Activated CD4-positive, alpha-beta T cell treated with anti-CD3 and anti-CD28 coated beads, Interleukin-2, amount 10 ng/mL, durations not matched to agents 24 days and 14 days (primary cell): ENCODE results near the gene CRKL. TPM values are rescaled to one million over a fixed set of nuclear protein-coding genes. Genes with fewer than 3 reads are reported as not detected.
"Not testable (repeated sequence)": the region's sequence is repeated elsewhere in the genome, so short reads cannot be mapped to it uniquely, and the experiment has no call there.

Experiments
- DNase-seq: peaks from one replicate; pipeline ENCODE4 v3.0.0; 2022
- H3K27ac Mint-ChIP-seq: one replicate; pipeline ENCODE4 v1.8.0; 2022; ENCODE audit warnings: mild to moderate bottlenecking, mixed read lengths
- H3K27me3 Mint-ChIP-seq: one replicate; pipeline ENCODE4 v1.8.0; 2022; ENCODE audit warnings: mixed read lengths
- H3K36me3 Mint-ChIP-seq: one replicate; pipeline ENCODE4 v1.8.0; 2022; ENCODE audit warnings: low read depth, mild to moderate bottlenecking, mixed read lengths
- H3K4me1 Mint-ChIP-seq: one replicate; pipeline ENCODE4 v1.8.0; 2021; ENCODE audit warnings: mixed read lengths
- H3K4me3 Mint-ChIP-seq: one replicate; pipeline ENCODE4 v1.8.0; 2022; ENCODE audit warnings: mild to moderate bottlenecking, moderate library complexity, mixed read lengths
- H3K9me3 Mint-ChIP-seq: one replicate; pipeline ENCODE4 v1.8.0; 2021; ENCODE audit warnings: mixed read lengths
- intact Hi-C: fragments of 100-400 bp; cut with micrococcal nuclease; formaldehyde crosslinking; loops from one replicate; pipeline ENCODE4 v1.15.1; 2023
- total RNA-seq: library from RNA; stranded (reverse); gene quantifications from 2 replicates; pipeline ENCODE4 v1.2.3, GENCODE V29; 2022

The CRKL gene
- total RNA-seq, 1 donor from 2014 or later = 82.4 TPM

DNA sequence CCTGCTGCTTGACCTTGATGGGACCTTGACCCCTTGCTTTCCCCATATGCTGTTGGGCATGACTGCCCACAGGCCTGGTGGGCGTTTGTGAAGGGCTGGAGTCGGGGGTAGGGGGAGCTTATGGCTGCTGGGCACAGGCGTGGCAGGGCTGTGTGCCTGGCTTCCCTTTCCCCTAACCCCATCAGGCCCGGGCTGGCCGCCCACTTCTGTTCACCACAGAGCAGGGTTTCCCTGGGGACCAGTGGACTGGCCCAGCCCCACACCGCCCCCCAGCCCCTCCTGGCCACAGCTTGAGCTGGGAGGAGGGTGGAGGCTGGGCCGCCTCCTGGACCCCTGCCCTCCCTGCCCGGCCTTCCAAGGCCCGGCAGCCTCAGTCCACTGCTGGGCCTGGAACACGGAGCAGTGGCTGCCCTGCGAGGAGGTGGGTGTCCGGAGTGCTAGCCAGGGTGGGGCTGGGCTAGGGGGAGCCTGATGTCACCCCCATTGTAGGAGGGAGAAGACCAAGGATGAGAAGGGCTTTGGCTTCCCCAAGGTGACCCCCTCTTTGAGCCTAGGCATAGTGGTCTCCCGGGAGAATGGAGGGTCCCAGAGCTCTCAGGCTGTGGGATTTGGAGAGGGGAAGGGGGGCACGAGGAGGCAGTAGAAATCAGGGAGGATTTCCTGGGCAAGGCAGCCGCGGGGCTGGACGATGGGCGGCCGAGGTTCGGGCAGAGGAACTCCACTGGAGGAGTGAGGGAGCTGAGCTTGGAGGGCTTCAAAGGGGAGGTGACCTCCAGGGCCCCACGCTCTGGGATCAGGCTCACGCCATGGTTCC lies 49.9 kb downstream of the CRKL start, which contains the start of gene AIFM3:
Gene AIFM3 (plus strand): TSS at position 373 of the 814 bp plus-strand sequence. CDS start 690 bp downstream, outside the sequence.
- DNase-seq = no peak
- no peak within 1 kb of the TSS for H3K4me3 Mint-ChIP-seq
- H3K9me3 Mint-ChIP-seq = no peaks in the 10 kb centered on the region
- H3K36me3 Mint-ChIP-seq = no peaks in the 10 kb centered on the region
- intact Hi-C loops = no loop called here
- no peak within 1 kb of the TSS for H3K27ac Mint-ChIP-seq
- H3K27me3 Mint-ChIP-seq = peaks cover 21% of the 10 kb centered on the region
- H3K4me1 Mint-ChIP-seq = peaks cover 4% of the 10 kb centered on the region

DNA sequence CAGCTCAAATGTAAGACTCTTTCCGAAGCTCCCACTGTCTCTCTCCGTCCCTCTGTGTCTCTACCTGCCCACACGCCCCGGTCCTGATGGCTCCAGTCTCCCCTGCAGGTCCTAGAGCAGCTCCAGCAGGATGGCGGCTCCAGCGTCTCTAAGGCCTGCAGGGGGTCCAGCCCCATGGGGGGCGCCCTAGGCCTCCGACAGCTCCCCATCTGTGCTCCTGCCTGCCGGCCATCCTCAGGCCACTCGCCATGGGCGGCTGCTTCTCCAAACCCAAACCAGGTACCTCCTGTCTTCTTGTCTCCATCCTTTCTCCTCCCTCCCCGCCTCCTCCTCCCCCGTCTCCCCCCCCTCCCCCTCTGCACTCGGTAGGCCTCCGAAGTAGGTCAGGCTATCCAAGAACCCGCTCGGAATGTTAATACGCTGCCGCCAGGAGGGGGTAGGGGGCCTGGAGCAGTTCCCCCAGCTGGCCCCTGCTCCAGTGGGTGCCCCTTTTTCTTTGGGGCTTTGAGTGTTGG lies 50.5 kb downstream of the CRKL start:
- intact Hi-C loops = no loop called here
- H3K4me3 Mint-ChIP-seq = no peak overlapping the region
- peaks cover 4% of the 10 kb centered on the region for H3K4me1 Mint-ChIP-seq
- no peaks in the 10 kb centered on the region for H3K36me3 Mint-ChIP-seq
- no peaks in the 10 kb centered on the region for H3K9me3 Mint-ChIP-seq
- no peak overlapping the region for H3K27ac Mint-ChIP-seq
- no peak for DNase-seq
- H3K27me3 Mint-ChIP-seq = peaks cover 21% of the 10 kb centered on the region

DNA sequence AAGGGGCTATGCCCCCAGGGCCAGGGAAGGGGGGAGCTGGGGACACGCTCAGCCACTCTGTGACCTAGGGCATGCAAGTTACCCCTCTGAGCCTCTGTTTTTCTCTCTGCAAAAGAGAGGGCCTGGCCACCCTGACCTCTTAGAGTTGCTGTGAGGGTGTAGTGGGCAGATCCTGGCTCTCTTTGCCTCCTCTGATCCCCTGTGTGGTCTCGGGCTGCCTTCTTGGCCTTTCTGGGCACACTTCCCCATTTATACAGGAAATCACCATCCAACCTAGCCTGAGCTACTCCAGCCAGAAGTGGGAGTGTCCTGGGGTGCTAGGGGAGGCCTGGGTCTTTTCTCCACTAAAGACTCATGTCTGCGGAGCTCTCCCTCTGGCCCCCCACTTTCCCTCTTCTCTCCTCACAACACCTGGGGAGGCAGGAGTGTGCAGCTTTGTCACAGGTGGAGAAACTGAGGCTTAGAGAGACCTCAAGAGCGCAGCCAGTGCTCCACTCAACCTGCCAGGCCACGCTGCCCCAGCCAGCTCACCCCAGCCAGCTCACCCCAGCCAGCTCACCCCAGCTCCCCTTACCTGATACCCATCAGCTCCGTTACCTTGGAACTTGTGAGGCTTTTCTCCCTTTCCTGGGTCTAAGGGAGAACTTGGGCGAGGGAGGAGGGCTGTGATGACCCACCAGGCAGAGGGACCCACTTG lies 51.2 kb downstream of the CRKL start:
- H3K27me3 Mint-ChIP-seq = peaks cover 19% of the 10 kb centered on the region
- DNase-seq = no peak
- H3K4me1 Mint-ChIP-seq = peaks cover 4% of the 10 kb centered on the region
- H3K9me3 Mint-ChIP-seq = no peaks in the 10 kb centered on the region
- no peak overlapping the region for H3K27ac Mint-ChIP-seq
- no peak overlapping the region for H3K4me3 Mint-ChIP-seq
- H3K36me3 Mint-ChIP-seq = no peaks in the 10 kb centered on the region
- intact Hi-C loops = no loop called here

DNA sequence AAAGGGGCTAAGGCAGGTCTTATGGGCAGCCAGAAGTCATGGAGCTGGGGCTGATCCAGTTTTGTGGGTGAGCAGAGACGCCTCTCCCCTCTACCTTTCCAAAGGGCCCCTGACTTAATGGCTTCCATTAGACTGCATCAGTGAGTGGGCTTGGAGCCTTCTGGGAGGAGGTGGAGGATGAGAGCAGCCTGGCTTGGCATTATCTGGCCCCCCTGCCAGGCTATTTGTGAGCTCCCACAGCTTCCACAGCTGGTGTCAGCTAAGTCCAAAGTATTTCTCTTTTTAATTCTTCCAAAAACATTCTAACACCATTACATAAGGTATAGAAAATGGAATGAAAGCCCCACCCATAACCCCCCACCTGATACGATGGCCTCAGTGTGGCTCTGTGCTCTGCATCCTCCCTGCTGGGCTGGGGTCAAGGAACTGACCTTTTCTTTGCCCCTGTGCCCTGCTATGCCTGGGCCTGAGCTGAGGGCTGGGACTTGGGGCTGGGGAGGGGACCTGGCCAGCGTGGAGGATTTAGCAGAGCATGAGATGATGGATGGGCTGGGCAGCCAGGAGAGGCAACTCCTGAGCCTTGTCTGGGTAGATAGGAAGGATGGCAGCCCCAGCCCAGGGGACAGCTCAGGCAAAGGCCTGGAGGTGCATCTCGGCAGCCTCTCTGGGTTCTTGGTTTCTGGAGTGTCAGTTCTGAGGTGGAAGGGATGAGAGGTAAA lies 53.9 kb downstream of the CRKL start:
- no peaks in the 10 kb centered on the region for H3K36me3 Mint-ChIP-seq
- no peak for DNase-seq
- H3K9me3 Mint-ChIP-seq = no peaks in the 10 kb centered on the region
- peaks cover 2% of the 10 kb centered on the region for H3K27me3 Mint-ChIP-seq
- intact Hi-C loops = no loop called here
- no peak overlapping the region for H3K27ac Mint-ChIP-seq
- H3K4me1 Mint-ChIP-seq = no peaks in the 10 kb centered on the region
- no peak overlapping the region for H3K4me3 Mint-ChIP-seq

DNA sequence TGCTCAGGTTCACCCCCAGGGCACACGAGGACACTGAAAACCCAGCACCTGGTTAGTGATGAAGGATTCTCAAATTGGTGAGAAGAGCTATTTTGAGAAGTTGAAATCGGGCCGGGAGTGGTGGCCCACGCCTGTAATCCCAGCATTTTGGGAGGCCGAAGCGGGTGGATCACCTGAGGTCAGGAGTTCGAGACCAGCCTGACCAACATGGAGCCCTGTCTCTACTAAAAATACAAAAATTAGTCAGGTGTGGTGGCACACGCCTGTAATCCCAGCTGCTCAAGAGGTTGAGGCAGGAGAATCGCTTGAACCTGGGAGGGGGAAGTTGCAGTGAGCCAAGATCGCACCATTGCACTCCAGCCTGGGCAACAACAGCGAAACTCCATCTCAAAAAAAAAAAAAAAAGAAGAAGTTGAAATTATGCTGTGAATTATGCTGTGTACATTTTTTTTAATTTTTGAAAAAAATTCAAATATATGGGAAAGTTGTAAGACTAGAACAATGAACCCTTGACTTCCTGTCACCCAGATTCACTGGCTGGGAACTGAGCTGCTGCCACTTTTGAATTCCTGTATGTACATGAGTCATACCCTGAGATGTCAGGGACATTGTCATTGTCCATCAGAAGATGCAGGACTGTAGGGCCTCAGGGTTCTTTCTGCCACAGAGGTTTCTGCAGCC lies 54.9 kb downstream of the CRKL start:
- H3K4me3 Mint-ChIP-seq, H3K9me3 Mint-ChIP-seq, H3K27me3 Mint-ChIP-seq, H3K4me1 Mint-ChIP-seq, H3K36me3 Mint-ChIP-seq, H3K27ac Mint-ChIP-seq, intact Hi-C loops, DNase-seq: not testable (repeated sequence)

DNA sequence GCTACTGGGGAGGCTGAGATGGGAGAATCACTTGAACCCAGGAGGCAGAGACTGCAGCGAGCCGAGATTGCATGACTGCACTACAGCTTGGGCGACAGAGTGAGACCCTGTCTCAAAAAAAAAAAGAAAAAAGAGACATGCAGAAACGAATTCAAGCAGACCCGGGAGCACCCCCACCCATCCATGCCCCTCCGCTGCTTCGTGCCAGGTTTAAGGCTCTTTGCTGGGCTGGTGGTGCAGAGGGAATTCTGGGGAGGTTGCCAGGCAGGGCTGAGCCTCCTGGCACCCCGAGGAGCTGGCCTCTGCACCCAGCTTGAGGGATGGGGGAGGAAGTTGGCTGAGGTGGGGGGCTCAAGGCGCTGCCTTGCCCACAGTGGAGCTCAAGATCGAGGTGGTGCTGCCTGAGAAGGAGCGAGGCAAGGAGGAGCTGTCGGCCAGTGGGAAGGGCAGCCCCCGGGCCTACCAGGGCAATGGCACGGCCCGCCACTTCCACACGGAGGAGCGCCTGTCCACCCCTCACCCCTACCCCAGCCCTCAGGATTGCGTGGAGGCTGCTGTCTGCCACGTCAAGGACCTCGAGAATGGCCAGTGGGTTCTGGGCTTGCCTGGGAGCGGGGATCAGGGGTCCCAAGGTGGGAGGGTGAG lies 55.8 kb downstream of the CRKL start:
- H3K36me3 Mint-ChIP-seq = no peaks in the 10 kb centered on the region
- intact Hi-C loops = no loop called here
- no peak overlapping the region for H3K27ac Mint-ChIP-seq
- no peaks in the 10 kb centered on the region for H3K4me1 Mint-ChIP-seq
- no peaks in the 10 kb centered on the region for H3K27me3 Mint-ChIP-seq
- H3K9me3 Mint-ChIP-seq = no peaks in the 10 kb centered on the region
- no peak for DNase-seq
- H3K4me3 Mint-ChIP-seq = no peak overlapping the region

DNA sequence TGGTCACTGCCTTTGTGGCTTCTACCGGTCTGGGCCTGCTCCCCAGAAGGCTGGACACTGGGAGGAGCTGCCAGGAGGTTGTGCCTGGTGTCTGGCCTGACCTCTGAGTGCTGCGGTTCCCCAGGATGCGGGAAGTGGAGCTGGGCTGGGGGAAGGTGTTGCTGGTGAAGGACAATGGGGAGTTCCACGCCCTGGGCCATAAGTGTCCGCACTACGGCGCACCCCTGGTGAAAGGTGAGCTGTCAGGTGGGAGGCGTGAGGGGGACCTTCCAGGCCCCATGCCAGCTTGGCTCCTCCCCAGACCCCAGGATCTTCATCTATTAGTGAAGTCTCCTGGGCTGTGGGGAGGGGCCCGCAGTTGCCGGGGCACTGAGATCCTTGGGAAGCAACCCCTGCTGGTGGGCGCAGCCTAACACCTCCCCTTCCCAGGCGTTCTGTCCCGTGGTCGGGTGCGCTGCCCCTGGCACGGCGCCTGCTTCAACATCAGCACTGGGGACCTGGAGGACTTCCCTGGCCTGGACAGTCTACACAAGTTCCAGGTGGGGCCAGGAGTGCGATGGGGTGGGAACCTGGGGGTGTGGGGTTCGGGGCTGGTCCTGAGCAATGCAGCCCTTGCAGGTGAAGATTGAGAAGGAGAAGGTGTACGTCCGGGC lies 56.6 kb downstream of the CRKL start:
- no peaks in the 10 kb centered on the region for H3K36me3 Mint-ChIP-seq
- H3K4me1 Mint-ChIP-seq = peaks cover under 1% of the 10 kb centered on the region
- no peak overlapping the region for H3K4me3 Mint-ChIP-seq
- no peak for DNase-seq
- H3K9me3 Mint-ChIP-seq = peaks cover 4% of the 10 kb centered on the region
- H3K27ac Mint-ChIP-seq = no peak overlapping the region
- no peaks in the 10 kb centered on the region for H3K27me3 Mint-ChIP-seq
- intact Hi-C loops = no loop called here

DNA sequence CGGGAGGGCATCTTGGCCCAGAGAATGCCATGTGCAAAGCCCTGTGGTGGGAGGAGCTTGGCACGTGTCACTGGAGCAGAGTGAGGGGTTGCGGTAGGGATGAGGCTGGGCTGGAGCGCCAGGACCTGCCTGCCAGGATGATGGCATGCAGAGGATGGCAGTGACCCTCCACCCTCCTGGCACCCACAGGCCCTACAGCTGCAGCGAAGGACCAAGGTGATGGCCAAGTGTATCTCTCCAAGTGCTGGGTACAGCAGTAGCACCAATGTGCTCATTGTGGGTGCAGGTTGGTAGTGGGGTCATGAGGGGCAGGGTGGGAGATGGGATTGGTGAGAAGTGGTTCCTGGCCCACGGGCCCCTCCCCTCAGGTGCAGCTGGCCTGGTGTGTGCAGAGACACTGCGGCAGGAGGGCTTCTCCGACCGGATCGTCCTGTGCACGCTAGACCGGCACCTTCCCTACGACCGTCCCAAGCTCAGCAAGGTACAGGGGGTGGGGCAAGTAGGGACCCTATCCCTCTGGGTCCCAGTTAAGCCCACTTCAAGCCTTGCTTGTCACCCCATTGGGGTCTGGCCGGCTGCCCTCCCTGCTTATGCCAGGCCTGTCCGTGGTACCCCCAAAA lies 57.2 kb downstream of the CRKL start:
- Mint-ChIP-seq H3K27ac (no peak overlapping the region), H3K4me3 (no peak overlapping the region), H3K9me3 (peaks cover 7% of the 10 kb centered on the region), H3K4me1 (peaks cover 5% of the 10 kb centered on the region), H3K36me3 (no peaks in the 10 kb centered on the region), H3K27me3 (no peaks in the 10 kb centered on the region)
- intact Hi-C loops = no loop called here
- no peak for DNase-seq

DNA sequence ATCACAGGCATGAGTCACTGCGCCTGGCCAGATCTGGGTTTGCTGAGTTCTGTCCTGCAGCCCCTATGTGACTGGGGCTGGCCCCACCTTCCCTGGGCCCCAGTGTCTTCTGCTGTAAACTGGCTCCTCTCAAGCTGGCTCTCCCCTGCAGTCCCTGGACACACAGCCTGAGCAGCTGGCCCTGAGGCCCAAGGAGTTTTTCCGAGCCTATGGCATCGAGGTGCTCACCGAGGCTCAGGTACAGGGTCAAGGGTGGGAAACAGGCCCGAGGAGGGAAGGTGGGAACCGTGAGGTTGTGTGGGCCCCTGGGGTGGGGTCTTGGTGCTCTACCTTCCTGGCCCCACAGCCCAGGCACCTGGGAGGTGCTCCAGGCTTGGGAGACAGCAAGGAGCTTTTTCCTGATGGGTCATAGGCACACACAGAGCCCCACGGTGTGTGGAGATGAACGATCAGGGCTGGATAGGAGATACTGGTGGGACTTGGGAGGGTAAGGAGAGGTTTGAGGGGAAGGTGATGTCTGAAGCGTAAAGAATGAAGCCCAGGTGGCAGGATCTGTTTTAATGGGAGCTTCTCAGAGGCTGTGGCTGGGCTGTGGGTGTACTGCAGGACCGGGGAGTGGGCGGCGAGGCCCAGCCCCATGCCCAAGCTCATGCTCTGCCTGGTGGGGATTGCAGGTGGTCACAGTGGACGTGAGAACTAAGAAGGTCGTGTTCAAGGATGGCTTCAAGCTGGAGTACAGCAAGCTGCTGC lies 58.5 kb downstream of the CRKL start:
- H3K27me3 Mint-ChIP-seq = no peaks in the 10 kb centered on the region
- intact Hi-C loops = no loop called here
- H3K4me1 Mint-ChIP-seq = peaks cover 12% of the 10 kb centered on the region

DNA sequence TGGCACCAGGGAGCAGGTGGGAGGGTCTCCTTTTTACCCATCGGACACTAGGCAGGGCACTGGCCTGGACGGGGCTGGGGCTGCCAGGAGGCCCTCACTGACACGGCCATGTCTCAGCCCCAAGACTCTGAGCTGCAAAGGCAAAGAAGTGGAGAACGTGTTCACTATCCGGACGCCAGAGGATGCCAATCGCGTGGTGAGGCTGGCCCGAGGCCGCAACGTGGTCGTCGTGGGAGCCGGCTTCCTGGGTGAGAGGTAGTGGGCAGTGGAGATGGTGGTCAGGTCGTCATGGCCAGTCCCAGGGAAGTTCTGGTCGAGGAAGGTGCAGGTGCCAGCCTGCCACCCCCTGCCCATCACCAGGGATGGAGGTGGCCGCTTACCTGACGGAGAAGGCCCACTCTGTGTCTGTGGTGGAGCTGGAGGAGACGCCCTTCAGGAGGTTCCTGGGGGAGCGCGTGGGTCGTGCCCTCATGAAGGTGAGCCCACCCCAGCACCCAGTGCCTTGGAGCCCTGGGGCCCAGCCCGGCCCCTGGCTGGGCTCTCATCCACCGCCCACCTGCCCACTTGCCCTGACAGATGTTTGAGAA lies 59.2 kb downstream of the CRKL start:
- peaks cover 14% of the 10 kb centered on the region for H3K4me1 Mint-ChIP-seq
- H3K9me3 Mint-ChIP-seq = peaks cover 7% of the 10 kb centered on the region
- intact Hi-C loops = no loop called here
- H3K36me3 Mint-ChIP-seq = no peaks in the 10 kb centered on the region
- no peak overlapping the region for H3K4me3 Mint-ChIP-seq
- no peak overlapping the region for H3K27ac Mint-ChIP-seq
- no peak for DNase-seq
- H3K27me3 Mint-ChIP-seq = no peaks in the 10 kb centered on the region

More for the DNA sequence above, 58.5 kb downstream of the CRKL start:
- H3K36me3 Mint-ChIP-seq = no peaks in the 10 kb centered on the region
- no peak overlapping the region for H3K27ac Mint-ChIP-seq
- no peak overlapping the region for H3K4me3 Mint-ChIP-seq
- H3K9me3 Mint-ChIP-seq = peaks cover 7% of the 10 kb centered on the region
- no peak for DNase-seq

DNA sequence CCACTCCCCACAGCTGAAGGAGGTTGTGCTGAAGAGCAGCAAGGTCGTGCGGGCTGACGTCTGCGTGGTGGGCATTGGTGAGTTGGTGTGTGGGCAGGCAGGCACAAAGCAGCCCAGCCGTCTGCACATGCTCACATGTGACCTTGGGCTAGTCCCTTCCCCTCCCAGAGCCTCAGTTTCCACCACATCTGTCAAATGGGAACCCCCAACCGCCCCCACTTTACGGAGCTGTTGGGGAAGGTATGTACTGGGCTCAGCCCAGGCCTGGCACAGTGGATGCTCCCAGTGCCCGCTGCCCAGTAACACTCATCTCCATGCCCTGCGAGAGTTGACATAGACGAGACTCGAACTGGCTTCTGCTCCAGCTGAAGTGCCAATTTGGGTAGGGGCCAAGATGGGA lies 59.8 kb downstream of the CRKL start:
- intact Hi-C loops = no loop called here
- DNase-seq = no peak
- no peaks in the 10 kb centered on the region for H3K27me3 Mint-ChIP-seq
- no peak overlapping the region for H3K27ac Mint-ChIP-seq
- H3K4me3 Mint-ChIP-seq = no peak overlapping the region
- peaks cover 7% of the 10 kb centered on the region for H3K9me3 Mint-ChIP-seq
- H3K36me3 Mint-ChIP-seq = no peaks in the 10 kb centered on the region
- H3K4me1 Mint-ChIP-seq = peaks cover 15% of the 10 kb centered on the region
